PC-9 (cell line): ENCODE results near the gene AADAT.
"Not testable (repeated sequence)": the region's sequence is repeated elsewhere in the genome, so short reads cannot be mapped to it uniquely, and the experiment has no call there.

ENCODE experiments used
- CTCF ChIP-seq: fragments of 200-600 bp; sonication (generic); conservative IDR thresholded peaks from 2 replicates; pipeline ENCODE4 v1.6.1; 2017; ENCODE audit warnings: mixed run types, antibody characterized with exemption, mild to moderate bottlenecking, moderate library complexity
- EZH2 ChIP-seq: fragments of 200-600 bp; sonication (generic); IDR thresholded peaks from 2 replicates; pipeline ENCODE4 v1.8.0; 2017; ENCODE audit warnings: antibody characterized with exemption, low read depth

GRCh38 chr4:170114183-170114582 lies 24.4 kb upstream of the AADAT start:
- TF ChIP-seq EZH2, CTCF: not testable (repeated sequence)
